Fibroblast of lung (primary cell): ENCODE data around the gene RNF31.

ENCODE experiments used
- EZH2 ChIP-seq: IDR thresholded peaks from 2 replicates; pipeline ENCODE4 v1.5.1; 2012; ENCODE audit warnings: low read length, control low read depth, mild to moderate bottlenecking; ENCODE audit errors: missing control alignments
- TF ChIP-seq, protein P1 (sequence below), 2 donors: IDR thresholded peaks in 1 of 2; conservative IDR thresholded peaks in 1 of 2; 1 replicate in 1 of 2; 2 replicates in 1 of 2; pipeline ENCODE4 v1.5.1; 2011 to 2012; ENCODE audit warnings: low read length in 2 of 2, control low read depth in 1 of 2, inconsistent platforms in 1 of 2, low read depth in 1 of 2, mild to moderate bottlenecking in 1 of 2

DNA sequence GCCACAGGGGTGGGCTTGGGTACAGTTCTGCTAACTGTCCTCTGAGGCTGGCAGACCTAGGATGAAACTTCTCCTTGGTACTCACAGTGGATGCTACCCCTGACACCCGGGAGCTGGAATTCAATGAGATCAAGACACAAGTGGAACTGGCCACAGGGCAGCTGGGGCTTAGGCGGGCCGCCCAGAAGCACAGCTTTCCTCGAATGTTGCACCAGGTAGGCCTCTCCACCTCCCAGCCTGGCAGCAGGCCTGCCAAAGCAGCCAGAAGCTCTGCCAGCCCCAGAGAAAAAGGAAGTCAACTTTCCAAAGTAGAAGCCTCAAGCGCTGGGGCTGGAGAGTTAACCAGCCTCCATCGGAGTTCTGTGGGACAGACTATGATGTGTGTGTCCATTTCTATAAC, 30.1 kb upstream of the RNF31 start:
- TF ChIP-seq, protein P1, sequence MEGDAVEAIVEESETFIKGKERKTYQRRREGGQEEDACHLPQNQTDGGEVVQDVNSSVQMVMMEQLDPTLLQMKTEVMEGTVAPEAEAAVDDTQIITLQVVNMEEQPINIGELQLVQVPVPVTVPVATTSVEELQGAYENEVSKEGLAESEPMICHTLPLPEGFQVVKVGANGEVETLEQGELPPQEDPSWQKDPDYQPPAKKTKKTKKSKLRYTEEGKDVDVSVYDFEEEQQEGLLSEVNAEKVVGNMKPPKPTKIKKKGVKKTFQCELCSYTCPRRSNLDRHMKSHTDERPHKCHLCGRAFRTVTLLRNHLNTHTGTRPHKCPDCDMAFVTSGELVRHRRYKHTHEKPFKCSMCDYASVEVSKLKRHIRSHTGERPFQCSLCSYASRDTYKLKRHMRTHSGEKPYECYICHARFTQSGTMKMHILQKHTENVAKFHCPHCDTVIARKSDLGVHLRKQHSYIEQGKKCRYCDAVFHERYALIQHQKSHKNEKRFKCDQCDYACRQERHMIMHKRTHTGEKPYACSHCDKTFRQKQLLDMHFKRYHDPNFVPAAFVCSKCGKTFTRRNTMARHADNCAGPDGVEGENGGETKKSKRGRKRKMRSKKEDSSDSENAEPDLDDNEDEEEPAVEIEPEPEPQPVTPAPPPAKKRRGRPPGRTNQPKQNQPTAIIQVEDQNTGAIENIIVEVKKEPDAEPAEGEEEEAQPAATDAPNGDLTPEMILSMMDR (conservative IDR thresholded peaks at IDR 0.05 in 1 of 2, IDR thresholded peaks at IDR 0.05 in 1 of 2; ENCODE audit: low read depth in 1 of 2, low read length in 2 of 2): no peak
- TF ChIP-seq EZH2: no peak
